Fibroblast of gingiva (primary cell): ENCODE results near the gene SNX33.
A peak's percentile ranks its signal among the peaks of the same experiment; 100 is the strongest.
"Not testable (repeated sequence)": the region's sequence is repeated elsewhere in the genome, so short reads cannot be mapped to it uniquely, and the experiment has no call there.

Experiments used
- DNase-seq: peaks from one replicate; pipeline ENCODE4 v3.0.0-alpha.2; 2011; ENCODE audit warnings: low read depth

Gene SNX33

GRCh38 chr15:75701071-75702003 is 53.6 kb downstream of the SNX33 start:
- not testable (repeated sequence) for DNase-seq

GRCh38 chr15:75702436-75702835 is 54.7 kb downstream of the SNX33 start:
- no peak for DNase-seq

- not testable (repeated sequence) for DNase-seq
These were observed 55.9 kb downstream of the SNX33 start for GRCh38 chr15:75703440-75704262.

GRCh38 chr15:75704263-75704615 is 56.5 kb downstream of the SNX33 start:
- DNase-seq, result no peak

- DNase-seq, result no peak
These were observed 56.9 kb downstream of the SNX33 start for GRCh38 chr15:75704618-75705017.

- not testable (repeated sequence) for DNase-seq
These were observed 57.7 kb downstream of the SNX33 start for GRCh38 chr15:75705375-75705774.

GRCh38 chr15:75705854-75706681 is 58.4 kb downstream of the SNX33 start:
- DNase-seq, result no peak

- DNase-seq, result no peak
These were observed 58.9 kb downstream of the SNX33 start for GRCh38 chr15:75706682-75706954.

GRCh38 chr15:75709458-75709857 is 61.7 kb downstream of the SNX33 start:
- peak; percentile 59 for DNase-seq

- DNase-seq, result not testable (repeated sequence)
These were observed 63.2 kb downstream of the SNX33 start for GRCh38 chr15:75710874-75711273.

GRCh38 chr15:75711495-75711894 is 63.8 kb downstream of the SNX33 start:
- not testable (repeated sequence) for DNase-seq
